ENCODE results near the gene TNS3.

DNA sequence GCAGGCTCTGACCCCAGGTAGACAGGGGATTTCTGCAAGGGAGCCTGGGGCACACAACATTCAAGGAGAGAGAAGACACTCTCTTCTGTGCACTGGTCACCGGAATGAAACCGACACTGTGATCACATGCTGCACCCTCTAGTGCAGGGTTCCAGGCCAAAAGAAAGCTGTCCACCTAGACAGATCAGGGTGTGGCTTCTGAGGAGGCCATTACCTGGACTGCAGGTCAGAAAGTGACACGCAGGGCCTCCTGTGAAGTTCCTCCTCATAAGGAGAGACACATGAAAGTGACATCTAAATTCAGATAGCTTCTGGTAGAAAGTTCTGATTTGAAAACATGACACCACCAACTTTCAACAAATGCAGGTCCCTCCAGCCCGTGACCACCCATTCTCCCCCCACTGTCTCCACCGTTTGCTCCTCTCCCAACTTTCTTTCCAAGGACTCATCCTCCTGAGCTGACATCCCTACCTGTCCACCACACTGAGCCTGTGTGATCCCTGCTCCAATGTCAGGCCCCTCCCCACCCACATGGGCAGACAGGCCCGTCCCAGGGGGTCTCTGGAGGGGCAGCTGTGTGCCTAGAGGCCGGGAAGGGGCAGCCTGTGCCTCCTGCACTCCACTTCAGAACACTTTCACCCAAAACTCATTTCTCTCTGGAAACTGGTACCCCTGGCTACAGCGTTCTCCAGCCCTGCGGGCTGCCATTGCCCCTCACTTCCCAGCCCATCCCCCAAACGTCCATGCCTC, 198.0 kb downstream of the TNS3 start:
- no peak for TF ChIP-seq EZH2 (IDR thresholded peaks at IDR 0.05)
- no peak for TF ChIP-seq POLR2AphosphoS5 (IDR thresholded peaks at IDR 0.05; ENCODE audit: borderline replicate concordance, low read depth, low read length)
